ENCODE results near the gene TMA7. TPM values are rescaled to one million over a fixed set of nuclear protein-coding genes. Genes with fewer than 3 reads are reported as not detected.
A peak's percentile ranks its signal among the peaks of the same experiment; 100 is the strongest.

Gene TMA7
- polyA plus RNA-seq, 1 experiment = 316 TPM

GRCh38 chr3:48440590-48440958, 517 bp downstream of the TMA7 start:
- Histone ChIP-seq H3K4me3 (ENCODE audit: low read depth, low read length) (peak overlapping the region; percentile 91), H3K9me3 (ENCODE audit: control insufficient read depth, insufficient read depth, low read length) (no peaks in the 10 kb centered on the region; the same call in 1 of the 2 replicates), H3K27me3 (ENCODE audit: control insufficient read depth, insufficient read depth, low read length) (no peaks in the 10 kb centered on the region), H3K27ac (ENCODE audit: low read depth, low read length) (peak overlapping the region; percentile 65)
- no peak for TF ChIP-seq CTCF (IDR thresholded peaks at IDR 0.05; ENCODE audit: low read depth, low read length)
- ChIA-PET POLR2A (interaction anchor here (0.6 to 0.7 kb wide), 3 partner anchors 12 to 63 kb away, joined by 3 to 8 read pairs (median 3); no protein-coding TSS in a partner anchor), CTCF (interaction anchor here (1.2 to 2.9 kb wide), 3 partner anchors 10 to 246 kb away, joined by 3 to 10 read pairs (median 9); no protein-coding TSS in a partner anchor)
- no peak for DNase-seq (ENCODE audit: low read depth, low spot score)

- no peaks in the 10 kb centered on the region for H3K27me3 ChIP-seq (ENCODE audit: control insufficient read depth, insufficient read depth, low read length)
- ChIA-PET POLR2A (no interaction called here), CTCF (interaction anchor here (0.6 to 2.9 kb wide), 3 partner anchors 41 to 107 kb away, joined by 3 to 9 read pairs (median 3); no protein-coding TSS in a partner anchor)
- DNase-seq (ENCODE audit: low read depth, low spot score) = no peak
- H3K4me3 ChIP-seq (ENCODE audit: low read depth, low read length) = peak overlapping the region; percentile 32; the same call in 1 of the 2 replicates
- no peaks in the 10 kb centered on the region; the same call in 1 of the 2 replicates for H3K9me3 ChIP-seq (ENCODE audit: control insufficient read depth, insufficient read depth, low read length)
- no peak overlapping the region for H3K27ac ChIP-seq (ENCODE audit: low read depth, low read length)
- TF ChIP-seq CTCF (IDR thresholded peaks at IDR 0.05; ENCODE audit: low read depth, low read length) = no peak
Observed at GRCh38 chr3:48441940-48442339, 1.9 kb downstream of the TMA7 start.

- CTCF ChIA-PET = interaction anchor here (5.5 kb wide), 1 partner anchor 10 kb away, joined by 68 read pairs; no protein-coding TSS in a partner anchor
- Histone ChIP-seq H3K9me3 (ENCODE audit: control insufficient read depth, insufficient read depth, low read length) (no peaks in the 10 kb centered on the region; the same call in 1 of the 2 replicates), H3K4me3 (ENCODE audit: low read depth, low read length) (peak overlapping the region; percentile 95), H3K27ac (ENCODE audit: low read depth, low read length) (no peak overlapping the region), H3K27me3 (ENCODE audit: control insufficient read depth, insufficient read depth, low read length) (no peaks in the 10 kb centered on the region)
- no peak for DNase-seq (ENCODE audit: low read depth, low spot score)
- no peak for TF ChIP-seq CTCF (IDR thresholded peaks at IDR 0.05; ENCODE audit: low read depth, low read length)
- POLR2A ChIA-PET = interaction anchor here (0.5 to 1.6 kb wide), 3 partner anchors 12 to 1219 kb away, joined by 3 to 5 read pairs (median 4); partner anchors contain the start of gene NME6
Observed at GRCh38 chr3:48445277-48445882, 5.3 kb downstream of the TMA7 start.

- TF ChIP-seq CTCF (IDR thresholded peaks at IDR 0.05; ENCODE audit: low read depth, low read length) = no peak
- ChIA-PET POLR2A (interaction anchor here (0.6 to 1.6 kb wide), 10 partner anchors 10 to 910 kb away, joined by 3 to 8 read pairs (median 4); partner anchors contain the start of gene NME6), CTCF (interaction anchor here (0.6 to 5.5 kb wide), 3 partner anchors 10 to 161 kb away, joined by 3 to 68 read pairs (median 6); no protein-coding TSS in a partner anchor)
- H3K4me3 ChIP-seq (ENCODE audit: low read depth, low read length) = peak overlapping the region; percentile 95
- peak overlapping the region; percentile 31 for H3K27ac ChIP-seq (ENCODE audit: low read depth, low read length)
- no peaks in the 10 kb centered on the region; the same call in 1 of the 2 replicates for H3K9me3 ChIP-seq (ENCODE audit: control insufficient read depth, insufficient read depth, low read length)
- no peaks in the 10 kb centered on the region for H3K27me3 ChIP-seq (ENCODE audit: control insufficient read depth, insufficient read depth, low read length)
- no peak for DNase-seq (ENCODE audit: low read depth, low spot score)
Observed at GRCh38 chr3:48446043-48446424, 6.0 kb downstream of the TMA7 start.

Measured in AG04450 (cell line).